Measurements from ENCODE around the gene RGS10. TPM values are rescaled to one million over a fixed set of nuclear protein-coding genes. Genes with fewer than 3 reads are reported as not detected.

RGS10 gene
- total and polyA plus RNA-seq, 9 of the 15 experiments (the other 6 are each of a cell fraction or from before 2014, with no cell fraction given): 31.9 to 123 (median 62.1) TPM

GRCh38 chr10:119542357-119542987 is at the start of gene RGS10 (continued):
- TF ChIP-seq E2F4 (CRISPR knock-in tag; IDR thresholded peaks at IDR 0.05; ENCODE audit: low read depth): no peak
- TF ChIP-seq PBX2 (CRISPR knock-in tag; IDR thresholded peaks at IDR 0.05; ENCODE audit: low read depth): no peak
- TF ChIP-seq PBX2 (tag; conservative IDR thresholded peaks at IDR 0.05; ENCODE audit: low read depth): no peak
- no peak for TF ChIP-seq ZSCAN32 (CRISPR knock-in tag; IDR thresholded peaks at IDR 0.05)
- no peak for TF ChIP-seq RNF2 (IDR thresholded peaks at IDR 0.05)
- no peak for TF ChIP-seq TAL1 (IDR thresholded peaks at IDR 0.05)
- no peak for TF ChIP-seq GTF2B (IDR thresholded peaks at IDR 0.05; ENCODE audit: extremely low read depth, insufficient read length)
- no peak for TF ChIP-seq SRSF9 (IDR thresholded peaks at IDR 0.05; ENCODE audit: borderline replicate concordance, low read depth, low read length)
- TF ChIP-seq TFAP4 (CRISPR knock-in tag; IDR thresholded peaks at IDR 0.05; ENCODE audit: borderline replicate concordance): peak; percentile 27; the same call in 1 of the 2 replicates
- TF ChIP-seq GABPB1 (CRISPR knock-in tag; IDR thresholded peaks at IDR 0.05): peak; percentile 33; the same call in 1 of the 2 replicates
- no peak for TF ChIP-seq ELK1 (CRISPR knock-in tag; IDR thresholded peaks at IDR 0.05)
- no peak for TF ChIP-seq ARNT (IDR thresholded peaks at IDR 0.05)
- no peak for TF ChIP-seq CBX2 (IDR thresholded peaks at IDR 0.05; ENCODE audit: insufficient read depth, low read length, poor library complexity, severe bottlenecking)
- TF ChIP-seq PPARD (CRISPR knock-in tag; IDR thresholded peaks at IDR 0.05): no peak
- TF ChIP-seq ZNF239 (CRISPR knock-in tag; IDR thresholded peaks at IDR 0.05): no peak
- TF ChIP-seq ZNF224 (CRISPR knock-in tag; IDR thresholded peaks at IDR 0.05): no peak
- no peak for TF ChIP-seq ASH1L (IDR thresholded peaks at IDR 0.05; ENCODE audit: borderline replicate concordance, low read depth, partially characterized antibody)
- TF ChIP-seq ESRRA (IDR thresholded peaks at IDR 0.05; ENCODE audit: borderline replicate concordance, low read depth): no peak
- TF ChIP-seq NFIC (IDR thresholded peaks at IDR 0.05): 0 out of 2 replicates have a peak, but pooled peaks have one; percentile 4
- TF ChIP-seq MLX (CRISPR knock-in tag; conservative IDR thresholded peaks at IDR 0.05): no peak
- TF ChIP-seq RBM17 (IDR thresholded peaks at IDR 0.05; ENCODE audit: borderline replicate concordance, low read depth, low read length): no peak
- TF ChIP-seq BCL6 (CRISPR knock-in tag; IDR thresholded peaks at IDR 0.05): no peak
